ENCODE measurements around the gene SYCP2.
"Not testable (repeated sequence)": the region's sequence is repeated elsewhere in the genome, so short reads cannot be mapped to it uniquely, and the experiment has no call there.

The SYCP2 gene

GRCh38 chr20:59857966-59858365 is 75.5 kb downstream of the SYCP2 start:
- no peak overlapping the region for H3K27ac ChIP-seq
- no peak for DNase-seq (ENCODE audit: low spot score)
- POLR2A ChIA-PET (ENCODE audit: low non-redundant PET) = no interaction called here
- TF ChIP-seq CTCF (conservative IDR thresholded peaks at IDR 0.05; ENCODE audit: low read depth) = no peak
- CTCF ChIA-PET = interaction anchor here (0.6 to 1.0 kb wide), 2 partner anchors 8 to 16 kb away, joined by 3 read pairs; no protein-coding TSS in a partner anchor

DNA sequence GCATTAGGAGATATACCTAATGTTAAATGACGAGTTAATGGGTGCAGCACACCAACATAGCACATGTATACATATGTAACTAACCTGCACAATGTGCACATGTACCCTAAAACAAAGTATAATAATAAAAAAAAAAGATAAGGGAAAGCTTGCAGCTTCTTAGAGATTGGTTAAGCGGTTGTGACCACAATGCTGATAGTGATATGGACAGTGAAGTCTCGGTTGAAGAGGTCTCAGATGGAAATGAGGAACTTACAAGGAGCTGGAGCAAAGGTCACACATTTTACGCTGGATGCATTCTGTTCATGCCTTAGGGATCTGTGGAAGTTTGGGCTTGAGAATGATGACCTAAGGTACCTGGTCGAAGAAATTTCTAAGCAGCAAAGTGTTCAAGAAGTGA is 76.5 kb downstream of the SYCP2 start:
- DNase-seq (ENCODE audit: low spot score); POLR2A ChIA-PET (ENCODE audit: low non-redundant PET); H3K27ac ChIP-seq: not testable (repeated sequence)
- CTCF ChIA-PET = interaction anchor here (0.7 kb wide), 1 partner anchor 9 kb away, joined by 3 read pairs; no protein-coding TSS in a partner anchor

DNA sequence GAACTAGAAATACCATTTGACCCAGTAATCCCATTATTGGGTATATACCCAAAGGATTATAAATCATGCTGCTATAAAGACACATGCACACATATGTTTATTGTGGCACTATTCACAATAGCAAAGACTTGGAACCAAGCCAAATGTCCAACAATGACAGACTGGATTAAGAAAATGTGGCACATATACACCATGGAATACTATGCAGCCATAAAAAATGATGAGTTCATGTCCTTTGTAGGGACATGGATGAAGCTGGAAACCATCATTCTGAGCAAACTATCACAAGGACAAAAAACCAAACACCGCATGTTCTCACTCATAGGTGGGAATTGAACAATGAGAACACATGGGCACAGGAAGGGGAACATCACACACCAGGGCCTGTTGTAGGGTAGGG is 76.9 kb downstream of the SYCP2 start:
- CTCF ChIA-PET = interaction anchor here (0.7 kb wide), 1 partner anchor 9 kb away, joined by 3 read pairs; no protein-coding TSS in a partner anchor

DNA sequence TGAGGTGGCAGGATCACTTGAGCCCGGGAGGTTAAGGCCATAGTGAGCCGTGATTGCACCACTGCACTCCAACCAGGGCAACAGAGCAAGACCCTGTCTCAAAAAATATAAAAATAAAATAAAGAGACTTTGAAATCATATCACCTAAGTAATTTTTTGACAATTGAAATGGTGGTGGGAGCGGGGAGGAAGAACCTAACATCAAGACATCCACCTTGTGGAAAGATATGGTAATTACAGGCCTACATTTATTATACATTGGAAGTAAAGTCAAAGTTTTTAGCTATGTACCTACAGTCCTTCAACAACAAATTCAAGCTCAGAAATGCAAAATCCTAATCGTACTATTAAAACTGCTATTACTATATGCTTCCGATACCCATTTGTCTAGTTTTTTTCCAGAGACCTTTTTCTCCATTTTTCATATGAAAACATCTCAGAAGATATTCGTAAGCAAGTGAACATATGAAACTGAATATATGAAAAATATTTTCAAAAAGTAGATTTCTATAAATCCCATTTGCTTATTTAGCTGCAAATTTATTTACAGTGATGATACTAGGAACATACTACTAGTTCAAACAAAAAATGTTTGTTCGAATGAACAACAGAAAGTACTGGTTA is 83.3 kb downstream of the SYCP2 start:
- DNase-seq (ENCODE audit: low spot score) = peak; percentile 71
- ChIA-PET CTCF (interaction anchor here (0.6 to 5.5 kb wide), 24 partner anchors 8 to 1117 kb away, joined by 3 to 69 read pairs (median 4); no protein-coding TSS in a partner anchor), POLR2A (ENCODE audit: low non-redundant PET) (no interaction called here)
- H3K27ac ChIP-seq = peak overlapping the region; percentile 29; the same call in 1 of the 2 replicates
- peak; percentile 92 for TF ChIP-seq CTCF (conservative IDR thresholded peaks at IDR 0.05; ENCODE audit: low read depth)

More for the DNA sequence above, 76.9 kb downstream of the SYCP2 start:
- POLR2A ChIA-PET (ENCODE audit: low non-redundant PET); H3K27ac ChIP-seq; DNase-seq (ENCODE audit: low spot score): not testable (repeated sequence)

DNA sequence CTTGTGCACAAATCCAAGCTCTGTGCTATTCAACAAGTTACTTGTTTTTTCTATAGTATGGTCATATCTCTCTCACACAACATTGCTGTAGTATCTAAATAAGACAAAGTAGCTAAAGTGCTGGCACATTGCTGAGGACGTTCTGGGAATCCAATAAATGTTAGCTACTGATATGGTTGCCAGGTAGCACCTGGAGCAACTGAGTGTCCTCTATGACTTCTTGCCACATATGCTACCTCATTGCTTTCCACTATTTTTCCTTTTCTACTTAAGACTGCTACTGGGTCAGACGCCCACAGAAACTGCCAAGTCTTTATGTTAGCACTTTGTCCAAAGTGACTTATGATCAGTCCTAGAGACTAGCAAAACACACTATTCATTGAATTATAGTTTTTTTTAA is 85.3 kb downstream of the SYCP2 start:
- no peak overlapping the region for H3K27ac ChIP-seq
- no peak for TF ChIP-seq CTCF (conservative IDR thresholded peaks at IDR 0.05; ENCODE audit: low read depth)
- no peak for DNase-seq (ENCODE audit: low spot score)
- ChIA-PET POLR2A (ENCODE audit: low non-redundant PET) (no interaction called here), CTCF (interaction anchor here (0.5 to 1.6 kb wide), 5 partner anchors 9 to 395 kb away, joined by 3 to 9 read pairs (median 3); no protein-coding TSS in a partner anchor)

DNA sequence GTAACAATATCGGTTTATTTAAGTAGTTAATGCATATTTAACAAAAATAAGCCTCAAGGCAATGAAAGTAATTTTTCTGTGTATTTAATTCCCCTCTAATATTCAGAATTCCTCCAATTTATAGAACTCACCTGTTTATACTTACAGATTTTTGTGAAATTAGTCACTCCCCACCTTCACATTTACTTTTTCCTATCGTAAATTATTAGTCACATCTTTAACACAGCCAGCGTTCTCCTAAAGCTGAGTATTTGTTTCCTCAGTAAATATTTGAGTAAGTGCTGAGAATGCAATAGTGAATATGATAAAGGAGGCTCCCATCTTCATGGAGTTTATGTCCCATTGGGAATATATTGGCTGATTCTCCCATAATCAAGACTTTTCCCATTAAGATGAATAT is 88.0 kb downstream of the SYCP2 start:
- peak; percentile 68 for DNase-seq (ENCODE audit: low spot score)
- CTCF ChIA-PET = interaction anchor here (0.7 to 2.4 kb wide), 2 partner anchors 62 to 247 kb away, joined by 3 to 6 read pairs; no protein-coding TSS in a partner anchor
- TF ChIP-seq CTCF (conservative IDR thresholded peaks at IDR 0.05; ENCODE audit: low read depth) = no peak
- POLR2A ChIA-PET (ENCODE audit: low non-redundant PET) = no interaction called here
- H3K27ac ChIP-seq = no peak overlapping the region

GRCh38 chr20:59839400-59839799 is 94.0 kb downstream of the SYCP2 start:
- CTCF ChIA-PET = interaction anchor here (0.6 to 1.7 kb wide), 7 partner anchors 9 to 664 kb away, joined by 3 to 6 read pairs (median 4); no protein-coding TSS in a partner anchor
- POLR2A ChIA-PET (ENCODE audit: low non-redundant PET) = no interaction called here
- H3K27ac ChIP-seq = no peak overlapping the region
- no peak for TF ChIP-seq CTCF (conservative IDR thresholded peaks at IDR 0.05; ENCODE audit: low read depth)
- DNase-seq (ENCODE audit: low spot score) = no peak

Data from RWPE1 (cell line).